ENCODE measurements around the gene HSPA1A. TPM values are rescaled to one million over a fixed set of nuclear protein-coding genes. Genes with fewer than 3 reads are reported as not detected.

The HSPA1A gene
- total and polyA plus RNA-seq, 7 experiments from 2014 or later: 6.7 to 125 (median 30.3) TPM

DNA sequence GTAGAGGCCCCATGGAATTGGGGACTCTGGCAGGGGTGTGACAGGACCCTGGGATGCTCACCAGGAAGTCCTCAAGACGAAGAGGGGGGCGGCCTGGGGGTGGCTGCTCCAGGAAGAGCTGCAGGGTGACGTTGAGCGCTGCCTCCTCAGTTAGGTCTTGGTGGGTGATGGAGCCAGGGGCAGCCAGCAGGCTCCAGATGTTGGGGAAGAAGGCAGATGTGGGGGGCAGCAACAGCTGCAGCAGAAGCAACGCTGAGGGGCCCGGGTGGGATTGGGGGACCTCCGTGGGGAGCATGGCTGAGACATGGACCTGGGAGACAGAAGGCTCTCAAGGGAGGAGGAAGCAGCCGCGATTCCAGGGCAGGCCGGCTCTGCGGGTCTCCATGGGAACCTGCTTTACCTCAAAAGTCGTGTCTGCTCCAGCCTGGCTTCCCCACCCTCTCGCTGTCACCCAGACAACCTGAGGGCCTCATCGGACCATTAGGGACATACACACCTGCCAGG, 38.8 kb upstream of the HSPA1A start:
- POLR2A ChIA-PET: interaction anchor here (0.5 kb wide), 1 partner anchor 13 kb away, joined by 3 read pairs; no protein-coding TSS in a partner anchor
- peaks cover 0 to 22% (median 2%) of the 10 kb centered on the region in 5 donors for H3K36me3 Mint-ChIP-seq
- DNase-seq: no peak
- H3K27ac ChIP-seq (ENCODE audit: low read depth, low read length): no peak overlapping the region
- peaks cover 5 to 41% (median 36%) of the 10 kb centered on the region in 7 donors for H3K4me1 Mint-ChIP-seq
- H3K9me3 Mint-ChIP-seq: no peaks in the 10 kb centered on the region
- H3K4me3 ChIP-seq (ENCODE audit: low read length): peak overlapping the region; percentile 24
- peaks cover 0 to 38% (median 4%) of the 10 kb centered on the region in 3 experiments for H3K36me3 ChIP-seq (ENCODE audit: control insufficient read depth in 2 of 3, insufficient read depth in 3 of 3, low read length in 3 of 3)
- no peaks in the 10 kb centered on the region for H3K27me3 Mint-ChIP-seq
- peak overlapping the region in 3 of 10 donors; percentile 42 to 65 (median 63) for H3K4me3 Mint-ChIP-seq
- ATAC-seq: peak; percentile 5
- CTCF ChIA-PET: interaction anchor here (1.1 kb wide), 1 partner anchor 41 kb away, joined by 4 read pairs; no protein-coding TSS in a partner anchor
- peaks cover 31 to 32% of the 10 kb centered on the region in 2 donors for H3K4me1 ChIP-seq (ENCODE audit: control insufficient read depth in 2 of 2, insufficient read depth in 2 of 2, low read length in 2 of 2)
- H3K27me3 ChIP-seq (ENCODE audit: control insufficient read depth in 2 of 2, insufficient read depth in 2 of 2, low read length in 2 of 2): no peaks in the 10 kb centered on the region
- intact Hi-C loops (cut with micrococcal nuclease): loop anchor here in 1 of 2 donors (2.0 kb wide), 1 partner anchor 38 kb away; no protein-coding TSS in a partner anchor
- H3K27ac Mint-ChIP-seq: peak overlapping the region in 1 of 9 donors; percentile 83
- no peaks in the 10 kb centered on the region for H3K9me3 ChIP-seq (ENCODE audit: control insufficient read depth in 2 of 3, low read length in 3 of 3)

DNA sequence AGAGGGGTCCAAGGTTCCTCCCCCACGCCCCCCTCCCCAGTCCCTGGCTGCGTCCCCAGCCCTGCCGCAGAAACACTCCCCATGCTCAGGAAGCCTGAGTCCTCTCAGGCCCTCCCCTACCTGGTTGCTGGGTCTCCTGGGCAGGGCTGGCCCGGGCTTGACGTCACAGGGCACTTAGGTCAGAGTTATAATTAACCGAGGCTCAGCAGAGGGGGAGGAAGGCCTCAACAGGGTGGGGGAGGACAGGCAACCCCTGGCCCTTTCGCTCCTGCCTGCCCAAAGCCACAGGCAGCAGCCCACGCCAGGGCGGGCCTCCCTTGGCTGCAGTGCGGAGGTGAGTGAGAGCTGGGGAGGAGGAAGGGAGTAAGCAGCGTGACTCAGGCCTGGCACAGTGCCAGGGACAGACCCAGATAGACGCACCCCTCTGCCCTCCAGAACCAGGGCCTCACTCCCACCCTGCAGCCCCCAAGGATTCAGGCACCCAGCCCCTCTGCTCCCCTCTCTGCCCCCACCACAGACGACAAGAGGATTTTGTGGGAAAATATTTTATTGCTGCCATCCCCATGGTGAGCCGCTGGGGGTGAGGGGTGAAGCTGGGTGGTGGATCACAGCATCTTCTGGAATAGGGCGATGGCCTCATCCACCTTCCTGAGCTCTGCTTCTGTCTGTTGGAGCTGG, 38.2 kb upstream of the HSPA1A start, which contains the start of gene VWA7:
Gene VWA7 (minus strand): TSS at position 340 of the 678 bp plus-strand sequence. CDS start 549 bp downstream, outside the sequence.
- Histone ChIP-seq H3K36me3 (ENCODE audit: control insufficient read depth in 2 of 3, insufficient read depth in 3 of 3, low read length in 3 of 3) (peaks cover 0 to 44% (median 4%) of the 10 kb centered on the region in 3 experiments), H3K4me1 (ENCODE audit: control insufficient read depth in 2 of 2, insufficient read depth in 2 of 2, low read length in 2 of 2) (peaks cover 27% of the 10 kb centered on the region in 2 donors), H3K27ac (ENCODE audit: low read depth, low read length) (no peak within 1 kb of the TSS), H3K4me3 (ENCODE audit: low read length) (peak within 1 kb of the TSS; percentile 24), H3K9me3 (ENCODE audit: control insufficient read depth in 2 of 3, low read length in 3 of 3) (no peaks in the 10 kb centered on the region), H3K27me3 (ENCODE audit: control insufficient read depth in 2 of 2, insufficient read depth in 2 of 2, low read length in 2 of 2) (no peaks in the 10 kb centered on the region)
- ATAC-seq: peak; percentile 80
- intact Hi-C loops (cut with micrococcal nuclease): loop anchor here in 1 of 2 donors (2.0 kb wide), 1 partner anchor 38 kb away; no protein-coding TSS in a partner anchor
- Mint-ChIP-seq H3K4me1 (peaks cover 5 to 36% (median 33%) of the 10 kb centered on the region in 7 donors), H3K4me3 (peak within 1 kb of the TSS in 3 of 10 donors; percentile 57 to 65 (median 63)), H3K27ac (peak within 1 kb of the TSS in 1 of 9 donors; percentile 83), H3K9me3 (no peaks in the 10 kb centered on the region), H3K36me3 (peaks cover 0 to 22% (median 2%) of the 10 kb centered on the region in 5 donors), H3K27me3 (no peaks in the 10 kb centered on the region)
- POLR2A ChIA-PET: interaction anchor here (1.1 kb wide), 1 partner anchor 37 kb away, joined by 3 read pairs; no protein-coding TSS in a partner anchor
- CTCF ChIA-PET: interaction anchor here (0.6 to 1.3 kb wide), 4 partner anchors 14 to 1195 kb away, joined by 3 to 4 read pairs (median 4); no protein-coding TSS in a partner anchor
- peak in 5 of 9 donors; percentile 23 to 84 (median 32) for DNase-seq

DNA sequence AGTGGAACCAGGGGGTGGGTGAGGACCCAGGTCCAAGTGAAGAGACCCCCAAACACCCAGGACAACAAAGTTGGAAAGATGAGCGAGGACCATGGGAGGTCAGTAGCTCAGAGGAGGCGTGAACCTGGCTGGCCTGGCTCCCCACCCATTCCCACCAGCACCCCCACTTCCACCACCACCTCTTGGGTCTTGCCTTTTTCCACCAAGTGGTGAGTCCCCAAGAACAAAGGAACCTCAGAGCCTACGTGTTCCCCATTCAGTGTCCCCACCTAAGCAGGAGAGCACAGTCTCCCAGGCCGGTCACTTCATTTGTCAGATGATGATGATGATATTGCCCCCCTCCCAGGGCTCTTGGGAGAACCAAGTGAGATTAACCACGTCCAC, 37.7 kb upstream of the HSPA1A start:
- Mint-ChIP-seq H3K27me3 (no peaks in the 10 kb centered on the region), H3K9me3 (no peaks in the 10 kb centered on the region), H3K4me1 (peaks cover 5 to 31% (median 28%) of the 10 kb centered on the region in 7 donors), H3K36me3 (peaks cover 0 to 26% (median 3%) of the 10 kb centered on the region in 5 donors), H3K4me3 (peak overlapping the region in 1 of 10 donors; percentile 65), H3K27ac (peak overlapping the region in 1 of 9 donors; percentile 83)
- Histone ChIP-seq H3K4me3 (ENCODE audit: low read length) (no peak overlapping the region), H3K4me1 (ENCODE audit: control insufficient read depth in 2 of 2, insufficient read depth in 2 of 2, low read length in 2 of 2) (peaks cover 24 to 25% of the 10 kb centered on the region in 2 donors), H3K36me3 (ENCODE audit: control insufficient read depth in 2 of 3, insufficient read depth in 3 of 3, low read length in 3 of 3) (peaks cover 0 to 49% (median 4%) of the 10 kb centered on the region in 3 experiments), H3K27me3 (ENCODE audit: control insufficient read depth in 2 of 2, insufficient read depth in 2 of 2, low read length in 2 of 2) (no peaks in the 10 kb centered on the region), H3K9me3 (ENCODE audit: control insufficient read depth in 2 of 3, low read length in 3 of 3) (no peaks in the 10 kb centered on the region), H3K27ac (ENCODE audit: low read depth, low read length) (no peak overlapping the region)
- no peak for ATAC-seq
- intact Hi-C loops (cut with micrococcal nuclease): loop anchor here in 1 of 2 donors (2.0 kb wide), 1 partner anchor 39 kb away; no protein-coding TSS in a partner anchor
- no peak for DNase-seq
- ChIA-PET CTCF (interaction anchor here (0.6 to 1.3 kb wide), 3 partner anchors 14 to 1194 kb away, joined by 3 to 4 read pairs (median 3); no protein-coding TSS in a partner anchor), POLR2A (interaction anchor here (0.6 to 1.1 kb wide), 2 partner anchors 37 to 182 kb away, joined by 3 read pairs; no protein-coding TSS in a partner anchor)

DNA sequence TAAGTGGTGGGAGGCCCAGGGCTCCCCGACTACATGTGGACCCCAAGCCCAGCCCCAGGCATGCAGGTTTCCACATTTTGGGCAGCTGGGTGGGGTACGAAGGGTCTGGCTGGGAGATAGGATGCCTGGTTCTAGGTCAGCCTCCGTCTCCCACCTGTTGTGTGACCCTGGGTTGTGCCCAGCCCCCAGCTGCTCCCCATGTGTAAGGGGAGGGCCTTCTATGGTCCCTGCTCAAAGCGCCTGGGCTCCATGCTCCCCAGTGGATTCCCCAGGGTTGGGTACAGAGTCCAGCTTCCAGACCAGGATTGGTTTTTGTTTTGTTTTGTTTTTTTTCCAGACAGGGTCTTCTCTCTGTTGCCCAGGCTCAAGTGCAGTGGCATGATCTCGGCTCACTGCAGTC, 37.1 kb upstream of the HSPA1A start:
- ATAC-seq: no peak
- H3K27ac ChIP-seq (ENCODE audit: low read depth, low read length): no peak overlapping the region
- H3K27me3 ChIP-seq (ENCODE audit: control insufficient read depth in 2 of 2, insufficient read depth in 2 of 2, low read length in 2 of 2): no peaks in the 10 kb centered on the region
- Mint-ChIP-seq H3K4me1 (peaks cover 5 to 28% (median 23%) of the 10 kb centered on the region in 7 donors), H3K27me3 (no peaks in the 10 kb centered on the region), H3K9me3 (no peaks in the 10 kb centered on the region), H3K36me3 (peaks cover 0 to 31% (median 5%) of the 10 kb centered on the region in 5 donors), H3K27ac (peak overlapping the region in 1 of 9 donors; percentile 83), H3K4me3 (no peak overlapping the region)
- ChIA-PET CTCF (interaction anchor here (0.7 to 1.3 kb wide), 3 partner anchors 8 to 23 kb away, joined by 3 to 4 read pairs (median 4); no protein-coding TSS in a partner anchor), POLR2A (interaction anchor here (0.6 to 1.1 kb wide), 2 partner anchors 36 to 182 kb away, joined by 3 read pairs; no protein-coding TSS in a partner anchor)
- no peaks in the 10 kb centered on the region for H3K9me3 ChIP-seq (ENCODE audit: control insufficient read depth in 2 of 3, low read length in 3 of 3)
- H3K36me3 ChIP-seq (ENCODE audit: control insufficient read depth in 2 of 3, insufficient read depth in 3 of 3, low read length in 3 of 3): peaks cover 0 to 55% (median 4%) of the 10 kb centered on the region in 3 experiments
- no peak for DNase-seq
- peaks cover 18 to 20% of the 10 kb centered on the region in 2 donors for H3K4me1 ChIP-seq (ENCODE audit: control insufficient read depth in 2 of 2, insufficient read depth in 2 of 2, low read length in 2 of 2)
- intact Hi-C loops (cut with micrococcal nuclease): no loop called here
- no peak overlapping the region for H3K4me3 ChIP-seq (ENCODE audit: low read length)

DNA sequence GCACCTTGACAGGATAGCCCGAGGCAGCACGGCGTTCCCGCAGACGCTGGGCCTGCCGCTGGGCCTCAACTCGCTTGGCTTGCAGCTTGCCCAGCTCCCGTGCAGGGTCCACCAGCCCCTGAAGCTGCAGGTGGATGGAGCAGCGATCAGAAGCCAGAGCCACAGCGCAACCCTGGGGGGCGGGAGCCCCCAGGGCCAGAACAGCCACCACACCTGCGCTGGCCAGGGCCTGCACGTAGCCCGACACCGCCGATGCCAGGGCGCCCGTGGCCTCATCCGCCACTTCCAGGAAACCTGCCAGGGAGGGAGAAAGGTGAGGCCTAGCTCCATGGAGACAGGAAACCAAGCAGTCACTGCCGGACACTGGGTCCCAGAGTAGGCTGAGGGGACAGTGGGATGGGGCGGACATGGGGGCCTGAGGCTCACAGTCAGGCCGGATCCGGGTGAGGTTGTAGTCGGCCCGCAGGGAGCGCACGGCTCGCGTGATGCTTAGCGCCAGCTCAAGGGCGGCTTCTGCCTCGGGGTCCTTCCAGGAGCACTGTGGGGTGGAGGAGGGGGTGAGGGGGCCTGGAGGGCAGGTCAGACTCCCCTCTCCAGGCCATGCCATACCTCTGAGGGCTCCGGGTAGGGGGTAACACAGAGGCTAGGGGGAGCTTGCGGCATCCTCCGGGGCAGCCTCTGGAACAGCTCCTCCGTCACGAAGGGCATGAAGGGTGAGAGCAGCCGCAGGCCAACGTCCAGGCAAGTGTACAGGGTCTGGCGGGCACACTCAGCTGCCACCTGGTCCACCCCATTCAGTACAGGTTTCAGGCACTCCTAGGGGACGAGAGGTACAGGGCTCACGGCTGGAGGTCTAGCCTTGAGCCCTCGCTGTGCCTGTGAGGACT, 36.1 kb upstream of the HSPA1A start:
- H3K36me3 ChIP-seq (ENCODE audit: control insufficient read depth in 2 of 3, insufficient read depth in 3 of 3, low read length in 3 of 3): peaks cover 0 to 64% (median 4%) of the 10 kb centered on the region in 3 experiments
- ATAC-seq (no peak), DNase-seq (no peak)
- Mint-ChIP-seq H3K9me3 (no peaks in the 10 kb centered on the region), H3K27ac (no peak overlapping the region), H3K27me3 (no peaks in the 10 kb centered on the region), H3K4me1 (peaks cover 5 to 28% (median 23%) of the 10 kb centered on the region in 7 donors), H3K4me3 (no peak overlapping the region), H3K36me3 (peaks cover 3 to 34% (median 7%) of the 10 kb centered on the region in 5 donors)
- POLR2A ChIA-PET: interaction anchor here (1.3 kb wide), 1 partner anchor 16 kb away, joined by 4 read pairs; no protein-coding TSS in a partner anchor
- H3K9me3 ChIP-seq (ENCODE audit: control insufficient read depth in 2 of 3, low read length in 3 of 3): no peaks in the 10 kb centered on the region
- H3K4me1 ChIP-seq (ENCODE audit: control insufficient read depth in 2 of 2, insufficient read depth in 2 of 2, low read length in 2 of 2): peaks cover 15 to 18% of the 10 kb centered on the region in 2 donors
- no peaks in the 10 kb centered on the region for H3K27me3 ChIP-seq (ENCODE audit: control insufficient read depth in 2 of 2, insufficient read depth in 2 of 2, low read length in 2 of 2)
- intact Hi-C loops (cut with micrococcal nuclease): no loop called here
- H3K4me3 ChIP-seq (ENCODE audit: low read length): no peak overlapping the region
- H3K27ac ChIP-seq (ENCODE audit: low read depth, low read length): no peak overlapping the region
- CTCF ChIA-PET: interaction anchor here (1.1 to 1.3 kb wide), 2 partner anchors 9 to 54 kb away, joined by 3 to 4 read pairs; no protein-coding TSS in a partner anchor
